BJ (cell line): ENCODE measurements around the gene RND1. TPM values are rescaled to one million over a fixed set of nuclear protein-coding genes. Genes with fewer than 3 reads are reported as not detected.
"Not testable (repeated sequence)": the region's sequence is repeated elsewhere in the genome, so short reads cannot be mapped to it uniquely, and the experiment has no call there.

ENCODE experiments used
- CTCF ChIA-PET: fragments of 350-600 bp; formaldehyde crosslinking; extraction: SDS; loops from one replicate; lab custom pipeline; 2021; ENCODE audit warnings: antibody characterized with exemption, inconsistent platforms; lab: Yijun Ruan, JAX
- POLR2A ChIA-PET: fragments of 300-600 bp; sonication (Branson Sonifier 250); formaldehyde crosslinking; extraction: SDS; loops from one replicate; lab custom pipeline; 2021; ENCODE audit warnings: antibody characterized with exemption; lab: Charles Lee
- DNase-seq: peaks from one replicate; pipeline ENCODE4 v3.0.0-alpha.2; 2011; ENCODE audit warnings: low read depth
- H3K27me3 ChIP-seq: 2 replicates; pipeline ENCODE4 v1.6.0; 2011; ENCODE audit warnings: low read length; ENCODE audit not compliant: control insufficient read depth, insufficient read depth
- H3K36me3 ChIP-seq: 2 replicates; pipeline ENCODE4 v1.5.1; 2011; ENCODE audit warnings: low read length; ENCODE audit not compliant: control insufficient read depth, insufficient read depth
- H3K4me3 ChIP-seq: 2 replicates; pipeline ENCODE4 v1.5.1; 2011; ENCODE audit warnings: low read depth, mild to moderate bottlenecking, control low read depth, low read length
- CTCF ChIP-seq: IDR thresholded peaks from 2 replicates; pipeline ENCODE4 v1.5.1; 2011; ENCODE audit warnings: low read depth, mild to moderate bottlenecking, control low read depth, inconsistent platforms, low read length, moderate library complexity; ENCODE audit not compliant: insufficient read depth
- polyA plus RNA-seq: library from polyadenylated mRNA; depleted of rRNA; stranded (reverse); fragments of >200 nt; gene quantifications from 2 replicates; pipeline ENCODE4 v1.2.3, GENCODE V29; 2011

RND1 gene
- polyA plus RNA-seq, 1 experiment, result 0.72 TPM

GRCh38 chr12:48862760-48863159, 2.9 kb downstream of the RND1 start:
- no peaks in the 10 kb centered on the region for H3K36me3 ChIP-seq
- TF ChIP-seq CTCF, result no peak
- ChIA-PET CTCF (interaction anchor here (1.2 to 14.0 kb wide), 4 partner anchors 9 to 48 kb away, joined by 3 to 243 read pairs (median 28); partner anchors contain the start of gene DDX23), POLR2A (no interaction called here)
- DNase-seq, result no peak
- H3K27me3 ChIP-seq, result peaks cover 24% of the 10 kb centered on the region
- no peak overlapping the region for H3K4me3 ChIP-seq

- CTCF ChIA-PET, result interaction anchor here (9.2 to 14.0 kb wide), 2 partner anchors 8 to 29 kb away, joined by 53 to 243 read pairs; partner anchors contain the start of gene DDX23
These were observed 4.6 kb downstream of the RND1 start for GRCh38 chr12:48861111-48861510.

GRCh38 chr12:48860236-48860635, 5.4 kb downstream of the RND1 start:
- H3K4me3 ChIP-seq, H3K36me3 ChIP-seq, DNase-seq, POLR2A ChIA-PET: not testable (repeated sequence)
- peaks cover 28% of the 10 kb centered on the region for H3K27me3 ChIP-seq
- CTCF ChIA-PET, result interaction anchor here (1.8 to 14.0 kb wide), 2 partner anchors 30 to 76 kb away, joined by 5 to 243 read pairs; no protein-coding TSS in a partner anchor

More at GRCh38 chr12:48861111-48861510, 4.6 kb downstream of the RND1 start:
- DNase-seq, result no peak
- Histone ChIP-seq H3K36me3 (no peaks in the 10 kb centered on the region), H3K4me3 (no peak overlapping the region), H3K27me3 (peaks cover 28% of the 10 kb centered on the region)
- POLR2A ChIA-PET, result no interaction called here
- TF ChIP-seq CTCF, result no peak

GRCh38 chr12:48859607-48860006, 6.1 kb downstream of the RND1 start:
- no peak for TF ChIP-seq CTCF
- ChIA-PET CTCF (interaction anchor here (1.8 to 14.0 kb wide), 2 partner anchors 31 to 76 kb away, joined by 5 to 243 read pairs; no protein-coding TSS in a partner anchor), POLR2A (no interaction called here)
- Histone ChIP-seq H3K4me3 (no peak overlapping the region), H3K27me3 (peaks cover 22% of the 10 kb centered on the region), H3K36me3 (no peaks in the 10 kb centered on the region)
- no peak for DNase-seq

- H3K27me3 ChIP-seq, result peaks cover 14% of the 10 kb centered on the region
- ChIA-PET POLR2A (no interaction called here), CTCF (interaction anchor here (1.1 to 14.0 kb wide), 4 partner anchors 8 to 130 kb away, joined by 4 to 243 read pairs (median 6); partner anchors contain the start of gene RND1)
- no peak for DNase-seq
- no peak overlapping the region for H3K4me3 ChIP-seq
- TF ChIP-seq CTCF, result no peak
- no peaks in the 10 kb centered on the region for H3K36me3 ChIP-seq
These were observed 7.6 kb downstream of the RND1 start for GRCh38 chr12:48858043-48858442.
